Testis (tissue), 2 donors: Measurements from ENCODE around the gene CBX2.

Experiments
- POLR2A ChIP-seq: fragments of 450-650 bp; IDR thresholded peaks from one replicate; pipeline ENCODE4 v1.6.1; 2017; ENCODE audit warnings: antibody characterized with exemption, mild to moderate bottlenecking, moderate library complexity
- TF ChIP-seq, protein P1 (sequence below), 3 experiments: fragments of 450-650 bp in 2 of 3; fragments of 200-600 bp in 1 of 3; sonication (generic) in 1 of 3; IDR thresholded peaks; one replicate each; pipeline ENCODE4 v1.5.1; 2016 to 2019; ENCODE audit warnings: antibody characterized with exemption in 3 of 3, mild to moderate bottlenecking in 2 of 3, moderate library complexity in 1 of 3

DNA sequence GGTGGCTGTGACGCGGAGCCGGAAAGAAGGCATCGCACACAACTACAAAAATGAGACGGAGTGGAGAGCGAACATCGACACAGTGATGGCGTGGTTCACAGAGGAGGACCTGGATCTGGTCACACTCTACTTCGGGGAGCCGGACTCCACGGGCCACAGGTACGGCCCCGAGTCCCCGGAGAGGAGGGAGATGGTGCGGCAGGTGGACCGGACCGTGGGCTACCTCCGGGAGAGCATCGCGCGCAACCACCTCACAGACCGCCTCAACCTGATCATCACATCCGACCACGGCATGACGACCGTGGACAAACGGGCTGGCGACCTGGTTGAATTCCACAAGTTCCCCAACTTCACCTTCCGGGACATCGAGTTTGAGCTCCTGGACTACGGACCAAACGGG, 42.9 kb upstream of the CBX2 start:
- TF ChIP-seq, protein P1, sequence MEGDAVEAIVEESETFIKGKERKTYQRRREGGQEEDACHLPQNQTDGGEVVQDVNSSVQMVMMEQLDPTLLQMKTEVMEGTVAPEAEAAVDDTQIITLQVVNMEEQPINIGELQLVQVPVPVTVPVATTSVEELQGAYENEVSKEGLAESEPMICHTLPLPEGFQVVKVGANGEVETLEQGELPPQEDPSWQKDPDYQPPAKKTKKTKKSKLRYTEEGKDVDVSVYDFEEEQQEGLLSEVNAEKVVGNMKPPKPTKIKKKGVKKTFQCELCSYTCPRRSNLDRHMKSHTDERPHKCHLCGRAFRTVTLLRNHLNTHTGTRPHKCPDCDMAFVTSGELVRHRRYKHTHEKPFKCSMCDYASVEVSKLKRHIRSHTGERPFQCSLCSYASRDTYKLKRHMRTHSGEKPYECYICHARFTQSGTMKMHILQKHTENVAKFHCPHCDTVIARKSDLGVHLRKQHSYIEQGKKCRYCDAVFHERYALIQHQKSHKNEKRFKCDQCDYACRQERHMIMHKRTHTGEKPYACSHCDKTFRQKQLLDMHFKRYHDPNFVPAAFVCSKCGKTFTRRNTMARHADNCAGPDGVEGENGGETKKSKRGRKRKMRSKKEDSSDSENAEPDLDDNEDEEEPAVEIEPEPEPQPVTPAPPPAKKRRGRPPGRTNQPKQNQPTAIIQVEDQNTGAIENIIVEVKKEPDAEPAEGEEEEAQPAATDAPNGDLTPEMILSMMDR (IDR thresholded peaks at IDR 0.05) = no peak
- TF ChIP-seq POLR2A = no peak
